ENCODE measurements around the gene TPCN2. TPM values are rescaled to one million over a fixed set of nuclear protein-coding genes. Genes with fewer than 3 reads are reported as not detected.

Gene TPCN2
- total RNA-seq, 1 donor from 2014 or later = 6.8 TPM

DNA sequence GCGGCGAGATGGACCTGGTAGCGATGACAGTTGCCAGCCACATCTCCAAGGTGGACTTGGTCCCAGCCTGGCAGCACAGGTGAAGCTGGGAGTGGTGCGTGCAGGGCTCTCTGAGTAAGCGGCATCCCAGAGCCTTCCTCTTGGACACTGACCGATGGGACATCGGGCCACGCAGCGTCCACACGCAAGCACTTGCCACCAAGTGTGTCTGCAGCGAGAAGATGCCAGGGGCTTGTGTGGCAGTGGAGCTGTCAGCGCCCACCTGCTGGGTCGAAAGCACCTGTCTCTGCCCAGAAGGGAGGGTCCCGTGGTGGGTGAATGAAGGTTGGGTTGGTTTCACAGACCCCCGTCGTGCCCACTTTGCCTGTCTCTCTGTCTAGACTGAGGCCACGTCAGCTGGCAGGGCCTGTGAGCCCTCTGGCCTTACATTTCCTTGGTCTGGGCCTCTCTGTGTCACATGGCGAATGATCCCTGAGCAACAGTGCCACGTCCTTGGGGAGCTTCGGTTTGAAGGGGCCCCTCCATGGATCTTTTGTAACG, 56.2 kb downstream of the TPCN2 start:
- no peak overlapping the region for H3K27ac ChIP-seq (ENCODE audit: low read depth, low read length)
- no peak overlapping the region for H3K9ac ChIP-seq (ENCODE audit: low read depth in 1 of 3, low read length in 3 of 3)
- H3K36me3 ChIP-seq (ENCODE audit: control insufficient read depth in 3 of 3, insufficient read depth in 3 of 3, low read length in 3 of 3) = peaks cover 0 to 3% (median 0%) of the 10 kb centered on the region in 3 donors
- peaks cover 0 to 5% (median 0%) of the 10 kb centered on the region in 3 donors for H3K4me1 ChIP-seq (ENCODE audit: control insufficient read depth in 3 of 3, insufficient read depth in 3 of 3, low read length in 3 of 3)
- no peak overlapping the region for H3K4me3 ChIP-seq (ENCODE audit: low read length in 3 of 3)
- H3K9me3 ChIP-seq (ENCODE audit: control insufficient read depth in 3 of 3, low read length in 3 of 3) = no peaks in the 10 kb centered on the region
- peaks cover 20 to 48% (median 47%) of the 10 kb centered on the region in 3 donors for H3K27me3 ChIP-seq (ENCODE audit: control insufficient read depth in 3 of 3, insufficient read depth in 3 of 3, low read length in 3 of 3)

DNA sequence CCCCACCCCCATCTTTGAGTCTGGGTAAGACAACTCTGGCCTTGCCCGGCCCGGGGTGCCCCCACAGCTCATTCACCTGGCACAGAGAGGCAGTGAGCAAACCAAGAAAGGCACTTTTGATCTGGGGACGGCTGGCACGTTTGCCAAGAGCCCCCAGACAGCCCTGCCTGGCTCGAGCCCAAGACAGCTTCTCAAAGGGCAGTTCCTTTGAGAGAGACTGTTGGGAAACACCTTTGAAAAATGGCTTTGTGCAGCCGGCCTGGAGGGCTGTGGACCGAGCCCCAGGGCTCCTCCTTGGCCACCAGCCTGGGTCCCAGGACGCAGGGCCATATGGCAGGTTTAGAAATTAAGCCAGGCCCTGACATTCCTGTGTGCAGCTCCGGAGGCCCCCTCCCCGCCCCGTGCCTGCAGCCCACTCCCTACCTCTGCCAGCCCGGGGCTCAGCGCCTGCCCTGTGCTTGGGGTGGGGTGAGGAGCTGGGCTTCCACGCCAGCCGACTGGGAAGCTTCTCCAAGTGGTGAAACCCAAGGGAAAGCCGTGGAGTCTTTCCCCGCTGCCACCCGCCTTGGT, 56.8 kb downstream of the TPCN2 start:
- Histone ChIP-seq H3K36me3 (ENCODE audit: control insufficient read depth in 3 of 3, insufficient read depth in 3 of 3, low read length in 3 of 3) (peaks cover 0 to 3% (median 0%) of the 10 kb centered on the region in 3 donors), H3K9ac (ENCODE audit: low read depth in 1 of 3, low read length in 3 of 3) (no peak overlapping the region), H3K27me3 (ENCODE audit: control insufficient read depth in 3 of 3, insufficient read depth in 3 of 3, low read length in 3 of 3) (peaks cover 20 to 44% (median 44%) of the 10 kb centered on the region in 3 donors), H3K4me3 (ENCODE audit: low read length in 3 of 3) (no peak overlapping the region), H3K27ac (ENCODE audit: low read depth, low read length) (no peak overlapping the region), H3K9me3 (ENCODE audit: control insufficient read depth in 3 of 3, low read length in 3 of 3) (no peaks in the 10 kb centered on the region), H3K4me1 (ENCODE audit: control insufficient read depth in 3 of 3, insufficient read depth in 3 of 3, low read length in 3 of 3) (peaks cover 0 to 5% (median 0%) of the 10 kb centered on the region in 3 donors)

DNA sequence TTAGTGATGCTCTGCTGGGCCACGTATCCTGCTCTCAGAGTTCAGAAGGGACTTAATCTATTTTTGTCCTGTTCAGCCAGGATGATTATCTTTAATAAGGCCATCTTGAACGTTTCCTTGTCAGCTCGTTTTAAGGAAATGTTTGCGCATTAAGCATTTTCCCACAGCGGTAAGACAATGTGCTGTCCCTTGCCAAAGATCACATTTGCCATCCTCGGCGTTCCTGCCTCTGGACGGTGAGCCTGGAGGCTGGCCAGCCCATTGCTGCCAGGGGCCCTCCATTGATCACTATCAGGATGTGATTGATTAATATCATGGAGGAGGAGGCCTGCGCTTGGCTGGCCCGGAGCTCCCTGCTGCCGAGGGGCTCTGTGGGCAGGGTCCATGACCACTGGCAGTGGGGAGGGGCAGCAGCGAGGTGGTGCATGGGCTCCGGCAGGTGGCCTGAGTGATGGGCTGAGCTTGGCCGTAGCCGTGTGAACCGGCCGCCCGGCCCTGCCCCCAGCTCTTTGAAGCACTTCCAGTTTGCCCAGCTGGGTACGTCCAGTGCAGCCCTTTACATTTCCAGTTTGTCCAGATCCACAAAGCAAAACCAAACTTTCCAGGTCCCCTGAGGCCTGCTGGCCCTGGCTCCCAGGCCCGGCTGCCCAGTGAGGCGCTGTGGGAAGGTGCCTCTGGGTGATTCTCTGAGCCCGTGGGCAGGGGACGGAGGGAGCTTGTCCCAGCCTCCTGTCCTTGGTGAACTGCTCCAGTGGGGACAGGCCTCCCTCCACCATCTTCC, 57.5 kb downstream of the TPCN2 start:
- H3K4me1 ChIP-seq (ENCODE audit: control insufficient read depth in 3 of 3, insufficient read depth in 3 of 3, low read length in 3 of 3) = peaks cover 0 to 5% (median 0%) of the 10 kb centered on the region in 3 donors
- H3K27me3 ChIP-seq (ENCODE audit: control insufficient read depth in 3 of 3, insufficient read depth in 3 of 3, low read length in 3 of 3) = peaks cover 16 to 39% (median 37%) of the 10 kb centered on the region in 3 donors
- H3K9ac ChIP-seq (ENCODE audit: low read depth in 1 of 3, low read length in 3 of 3) = no peak overlapping the region
- H3K9me3 ChIP-seq (ENCODE audit: control insufficient read depth in 3 of 3, low read length in 3 of 3) = no peaks in the 10 kb centered on the region
- peaks cover 0 to 3% (median 0%) of the 10 kb centered on the region in 3 donors for H3K36me3 ChIP-seq (ENCODE audit: control insufficient read depth in 3 of 3, insufficient read depth in 3 of 3, low read length in 3 of 3)
- no peak overlapping the region for H3K4me3 ChIP-seq (ENCODE audit: low read length in 3 of 3)
- no peak overlapping the region for H3K27ac ChIP-seq (ENCODE audit: low read depth, low read length)

DNA sequence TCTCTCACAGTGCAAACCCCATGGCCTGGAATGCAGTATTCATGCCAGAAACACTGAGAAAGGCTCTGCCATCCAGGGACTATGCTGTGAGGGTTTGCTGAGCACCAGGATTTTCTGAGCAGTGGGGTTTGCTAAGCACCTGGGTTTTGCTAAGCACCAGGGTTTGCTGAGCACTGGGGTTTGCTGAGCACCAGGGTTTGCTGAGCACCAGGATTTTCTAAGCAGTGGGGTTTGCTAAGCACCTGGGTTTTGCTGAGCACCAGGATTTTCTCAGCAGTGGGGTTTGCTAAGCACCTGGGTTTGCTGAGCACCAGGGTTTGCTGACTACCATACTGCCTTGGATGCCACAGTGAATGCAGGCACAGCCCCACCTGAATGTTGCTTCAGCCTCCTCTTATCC, 58.7 kb downstream of the TPCN2 start:
- no peaks in the 10 kb centered on the region for H3K9me3 ChIP-seq (ENCODE audit: control insufficient read depth in 3 of 3, low read length in 3 of 3)
- no peak overlapping the region for H3K4me3 ChIP-seq (ENCODE audit: low read length in 3 of 3)
- H3K4me1 ChIP-seq (ENCODE audit: control insufficient read depth in 3 of 3, insufficient read depth in 3 of 3, low read length in 3 of 3) = peaks cover 0 to 2% (median 0%) of the 10 kb centered on the region in 3 donors
- H3K36me3 ChIP-seq (ENCODE audit: control insufficient read depth in 3 of 3, insufficient read depth in 3 of 3, low read length in 3 of 3) = peaks cover 0 to 3% (median 0%) of the 10 kb centered on the region in 3 donors
- no peak overlapping the region for H3K27ac ChIP-seq (ENCODE audit: low read depth, low read length)
- H3K27me3 ChIP-seq (ENCODE audit: control insufficient read depth in 3 of 3, insufficient read depth in 3 of 3, low read length in 3 of 3) = peaks cover 15 to 28% (median 26%) of the 10 kb centered on the region in 3 donors
- H3K9ac ChIP-seq (ENCODE audit: low read depth in 1 of 3, low read length in 3 of 3) = no peak overlapping the region

DNA sequence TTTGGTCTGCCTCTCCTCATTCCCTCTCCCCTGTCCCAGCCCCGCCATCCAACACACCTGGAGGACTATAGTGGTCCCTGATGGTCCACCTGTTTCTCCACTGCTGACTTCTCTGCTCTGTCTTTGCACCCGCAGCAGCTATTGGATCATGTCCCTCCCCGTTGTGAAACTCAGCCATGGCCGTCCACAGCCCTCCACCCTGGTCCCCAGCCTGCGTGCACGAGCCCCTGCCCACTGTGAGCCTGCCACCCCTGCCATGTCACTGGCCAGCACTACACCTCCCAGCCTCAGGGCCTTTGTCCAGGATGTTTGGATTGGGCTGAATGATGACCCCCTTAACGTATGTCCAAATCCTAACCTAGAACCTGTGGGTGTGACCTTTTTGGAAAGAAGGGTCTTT, 59.3 kb downstream of the TPCN2 start:
- no peak overlapping the region for H3K27ac ChIP-seq (ENCODE audit: low read depth, low read length)
- no peaks in the 10 kb centered on the region for H3K9me3 ChIP-seq (ENCODE audit: control insufficient read depth in 3 of 3, low read length in 3 of 3)
- H3K27me3 ChIP-seq (ENCODE audit: control insufficient read depth in 3 of 3, insufficient read depth in 3 of 3, low read length in 3 of 3) = peaks cover 11 to 23% (median 20%) of the 10 kb centered on the region in 3 donors
- H3K9ac ChIP-seq (ENCODE audit: low read depth in 1 of 3, low read length in 3 of 3) = no peak overlapping the region
- peaks cover 0 to 2% (median 0%) of the 10 kb centered on the region in 3 donors for H3K4me1 ChIP-seq (ENCODE audit: control insufficient read depth in 3 of 3, insufficient read depth in 3 of 3, low read length in 3 of 3)
- no peak overlapping the region for H3K4me3 ChIP-seq (ENCODE audit: low read length in 3 of 3)
- peaks cover 0 to 3% (median 0%) of the 10 kb centered on the region in 3 donors for H3K36me3 ChIP-seq (ENCODE audit: control insufficient read depth in 3 of 3, insufficient read depth in 3 of 3, low read length in 3 of 3)

DNA sequence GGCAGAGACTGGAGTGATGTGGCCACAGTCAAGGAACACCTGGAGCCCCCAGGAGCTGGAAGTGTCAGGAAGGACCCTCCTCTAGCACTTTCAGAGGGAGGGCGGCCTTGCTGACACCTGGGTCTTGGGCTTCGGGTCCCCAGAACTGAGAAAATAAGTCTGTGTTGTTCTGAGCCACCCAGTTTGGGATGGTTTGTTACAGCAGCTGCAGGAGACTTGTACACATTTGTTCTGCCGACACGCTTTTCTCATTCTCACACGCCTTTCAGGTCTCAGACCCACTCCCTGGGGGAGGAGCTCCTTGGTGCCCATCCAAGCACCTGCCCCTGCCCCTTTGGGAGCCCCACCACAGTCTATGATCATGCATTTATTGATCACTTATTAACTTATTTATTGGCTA, 59.8 kb downstream of the TPCN2 start:
- no peaks in the 10 kb centered on the region for H3K9me3 ChIP-seq (ENCODE audit: control insufficient read depth in 3 of 3, low read length in 3 of 3)
- H3K27me3 ChIP-seq (ENCODE audit: control insufficient read depth in 3 of 3, insufficient read depth in 3 of 3, low read length in 3 of 3) = peaks cover 8 to 17% (median 17%) of the 10 kb centered on the region in 3 donors
- H3K9ac ChIP-seq (ENCODE audit: low read depth in 1 of 3, low read length in 3 of 3) = no peak overlapping the region
- no peak overlapping the region for H3K4me3 ChIP-seq (ENCODE audit: low read length in 3 of 3)
- peaks cover 0 to 3% (median 0%) of the 10 kb centered on the region in 3 donors for H3K36me3 ChIP-seq (ENCODE audit: control insufficient read depth in 3 of 3, insufficient read depth in 3 of 3, low read length in 3 of 3)
- H3K4me1 ChIP-seq (ENCODE audit: control insufficient read depth in 3 of 3, insufficient read depth in 3 of 3, low read length in 3 of 3) = peaks cover 0 to 2% (median 0%) of the 10 kb centered on the region in 3 donors
- no peak overlapping the region for H3K27ac ChIP-seq (ENCODE audit: low read depth, low read length)

DNA sequence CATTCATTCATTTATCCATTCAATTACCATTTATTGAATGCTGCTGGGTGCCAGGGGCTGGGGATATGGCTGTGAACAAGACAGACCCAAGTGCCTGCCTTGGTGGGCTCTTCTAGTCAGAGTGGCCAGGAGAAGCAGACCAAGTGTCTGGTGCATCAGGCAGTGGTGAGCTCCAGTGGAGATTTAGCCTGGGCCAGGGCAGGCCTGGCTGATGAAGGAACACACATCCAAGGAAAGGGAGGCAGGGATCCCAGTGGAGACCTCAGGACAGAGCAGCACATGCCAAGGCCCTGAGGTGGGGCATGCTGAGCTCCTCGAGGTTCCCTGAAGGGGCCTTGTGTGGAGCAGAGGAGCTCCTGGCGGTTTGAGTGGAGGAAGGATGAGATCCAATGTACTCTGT, 60.4 kb downstream of the TPCN2 start:
- Histone ChIP-seq H3K4me1 (ENCODE audit: control insufficient read depth in 3 of 3, insufficient read depth in 3 of 3, low read length in 3 of 3) (peaks cover 0 to 2% (median 0%) of the 10 kb centered on the region in 3 donors), H3K9me3 (ENCODE audit: control insufficient read depth in 3 of 3, low read length in 3 of 3) (no peaks in the 10 kb centered on the region)

DNA sequence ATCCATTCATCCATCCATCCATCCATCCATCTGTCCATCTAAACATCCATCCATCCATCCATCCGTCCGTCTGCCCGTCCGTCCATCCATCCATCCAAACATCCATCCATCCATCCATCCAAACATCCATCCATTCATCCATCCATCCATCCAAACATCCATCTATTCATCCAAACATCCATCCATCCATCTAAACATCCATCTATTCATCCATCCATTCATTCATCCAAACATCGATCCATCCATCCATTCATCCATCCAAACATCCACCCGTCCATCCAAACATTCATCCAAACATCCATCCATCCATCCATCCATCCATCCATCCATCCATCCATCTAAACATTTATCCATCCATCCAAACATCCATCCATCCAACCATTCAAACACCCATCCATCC, 61.7 kb downstream of the TPCN2 start:
- H3K9ac ChIP-seq (ENCODE audit: low read depth in 1 of 3, low read length in 3 of 3) = no peak overlapping the region
- H3K27me3 ChIP-seq (ENCODE audit: control insufficient read depth in 3 of 3, insufficient read depth in 3 of 3, low read length in 3 of 3) = peaks cover 0 to 13% (median 11%) of the 10 kb centered on the region in 3 donors
- H3K4me3 ChIP-seq (ENCODE audit: low read length in 3 of 3) = no peak overlapping the region
- H3K36me3 ChIP-seq (ENCODE audit: control insufficient read depth in 3 of 3, insufficient read depth in 3 of 3, low read length in 3 of 3) = peaks cover 0 to 3% (median 0%) of the 10 kb centered on the region in 3 donors
- H3K27ac ChIP-seq (ENCODE audit: low read depth, low read length) = no peak overlapping the region
- H3K9me3 ChIP-seq (ENCODE audit: control insufficient read depth in 3 of 3, low read length in 3 of 3) = no peaks in the 10 kb centered on the region
- peaks cover 6 to 7% (median 7%) of the 10 kb centered on the region in 3 donors for H3K4me1 ChIP-seq (ENCODE audit: control insufficient read depth in 3 of 3, insufficient read depth in 3 of 3, low read length in 3 of 3)

More for the DNA sequence above, 60.4 kb downstream of the TPCN2 start:
- Histone ChIP-seq H3K27me3 (ENCODE audit: control insufficient read depth in 3 of 3, insufficient read depth in 3 of 3, low read length in 3 of 3) (peaks cover 3 to 17% (median 13%) of the 10 kb centered on the region in 3 donors), H3K36me3 (ENCODE audit: control insufficient read depth in 3 of 3, insufficient read depth in 3 of 3, low read length in 3 of 3) (peaks cover 0 to 3% (median 0%) of the 10 kb centered on the region in 3 donors), H3K4me3 (ENCODE audit: low read length in 3 of 3) (no peak overlapping the region), H3K9ac (ENCODE audit: low read depth in 1 of 3, low read length in 3 of 3) (no peak overlapping the region), H3K27ac (ENCODE audit: low read depth, low read length) (no peak overlapping the region)

DNA sequence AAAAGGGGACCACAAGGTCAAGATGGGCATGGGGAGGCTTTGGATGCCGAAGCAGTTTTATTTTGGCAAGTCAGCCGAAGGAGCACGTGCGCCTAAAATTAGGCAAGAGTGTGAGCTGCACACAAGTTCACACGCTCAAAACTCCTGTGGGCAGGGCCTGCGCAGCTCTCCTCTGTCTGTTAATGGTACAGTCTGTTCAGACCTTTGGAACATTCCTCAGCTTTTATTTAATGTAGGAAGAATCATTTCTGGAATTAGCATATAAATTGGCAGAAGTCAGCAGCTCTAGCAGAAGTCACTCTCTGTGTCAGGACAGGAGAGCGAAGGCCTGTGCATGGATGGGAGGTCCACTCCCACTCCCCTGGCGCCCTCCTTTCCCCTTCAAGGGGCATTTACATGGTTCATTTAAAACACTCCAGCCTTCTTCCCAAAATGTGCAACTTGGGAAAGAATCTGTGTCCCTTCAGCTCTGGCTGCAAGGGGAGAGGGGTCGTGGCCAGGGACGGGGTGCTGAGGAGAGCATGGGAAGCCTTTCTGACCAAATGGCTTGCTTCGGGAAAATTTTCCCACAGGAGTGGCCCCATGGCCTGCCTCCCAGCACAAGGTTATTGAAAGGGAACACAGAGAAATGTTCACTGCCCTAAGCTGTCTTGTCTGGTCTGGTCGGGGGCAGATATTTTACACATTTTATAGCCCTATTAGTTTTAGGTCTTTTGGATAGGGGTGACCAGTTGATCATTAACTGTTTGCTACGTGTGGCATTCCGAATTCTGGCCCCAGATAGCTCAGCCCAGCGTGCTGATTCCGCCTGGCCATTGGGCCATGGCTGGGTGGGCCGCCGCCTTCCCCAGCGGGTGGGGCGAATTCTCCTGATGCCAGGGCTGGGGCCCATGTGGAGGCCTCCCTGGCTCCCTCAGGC, 63.2 kb downstream of the TPCN2 start:
- Histone ChIP-seq H3K36me3 (ENCODE audit: control insufficient read depth in 3 of 3, insufficient read depth in 3 of 3, low read length in 3 of 3) (peaks cover 0 to 3% (median 0%) of the 10 kb centered on the region in 3 donors), H3K9me3 (ENCODE audit: control insufficient read depth in 3 of 3, low read length in 3 of 3) (no peaks in the 10 kb centered on the region), H3K4me1 (ENCODE audit: control insufficient read depth in 3 of 3, insufficient read depth in 3 of 3, low read length in 3 of 3) (peaks cover 13 to 17% (median 15%) of the 10 kb centered on the region in 3 donors), H3K27ac (ENCODE audit: low read depth, low read length) (no peak overlapping the region), H3K4me3 (ENCODE audit: low read length in 3 of 3) (no peak overlapping the region), H3K9ac (ENCODE audit: low read depth in 1 of 3, low read length in 3 of 3) (no peak overlapping the region), H3K27me3 (ENCODE audit: control insufficient read depth in 3 of 3, insufficient read depth in 3 of 3, low read length in 3 of 3) (peaks cover 0 to 8% (median 6%) of the 10 kb centered on the region in 3 donors)

All from skeletal muscle tissue (tissue), 4 donors.